Stimulated activated naive CD4-positive, alpha-beta T cell treated with Interleukin-2 at 50 U/mL for 16 hours (primary cell): Measurements from ENCODE around the gene BTNL3.
"Not testable (repeated sequence)": the region's sequence is repeated elsewhere in the genome, so short reads cannot be mapped to it uniquely, and the experiment has no call there.

ENCODE experiments used
- DNase-seq: peaks from one replicate; lab custom pipeline; 2025; lab: John Stamatoyannopoulos, UW

The BTNL3 gene, protein sequence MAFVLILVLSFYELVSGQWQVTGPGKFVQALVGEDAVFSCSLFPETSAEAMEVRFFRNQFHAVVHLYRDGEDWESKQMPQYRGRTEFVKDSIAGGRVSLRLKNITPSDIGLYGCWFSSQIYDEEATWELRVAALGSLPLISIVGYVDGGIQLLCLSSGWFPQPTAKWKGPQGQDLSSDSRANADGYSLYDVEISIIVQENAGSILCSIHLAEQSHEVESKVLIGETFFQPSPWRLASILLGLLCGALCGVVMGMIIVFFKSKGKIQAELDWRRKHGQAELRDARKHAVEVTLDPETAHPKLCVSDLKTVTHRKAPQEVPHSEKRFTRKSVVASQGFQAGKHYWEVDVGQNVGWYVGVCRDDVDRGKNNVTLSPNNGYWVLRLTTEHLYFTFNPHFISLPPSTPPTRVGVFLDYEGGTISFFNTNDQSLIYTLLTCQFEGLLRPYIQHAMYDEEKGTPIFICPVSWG

DNA sequence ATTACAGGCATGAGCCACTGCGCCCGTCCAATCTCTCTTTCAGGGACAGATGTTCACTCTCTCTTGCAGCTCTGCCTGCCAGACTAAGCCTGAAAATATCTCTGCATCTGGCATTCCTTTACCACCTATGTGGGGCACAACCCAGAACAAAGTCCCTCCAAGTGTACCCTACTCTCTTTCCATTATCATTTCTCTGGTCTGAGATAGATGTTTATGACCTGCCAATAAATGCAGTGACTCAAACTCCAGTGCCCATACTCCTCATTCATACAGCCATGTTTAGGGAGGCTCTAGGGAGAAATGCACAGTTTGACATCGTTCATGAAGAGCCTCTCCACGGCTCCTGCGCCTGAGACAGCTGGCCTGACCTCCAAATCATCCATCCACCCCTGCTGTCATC is at the start of gene BTNL3:
TSS of gene BTNL3 (plus strand) at position 255 of the 400 bp plus-strand sequence. CDS start 183 bp downstream, outside the sequence.
- no peak for DNase-seq

DNA sequence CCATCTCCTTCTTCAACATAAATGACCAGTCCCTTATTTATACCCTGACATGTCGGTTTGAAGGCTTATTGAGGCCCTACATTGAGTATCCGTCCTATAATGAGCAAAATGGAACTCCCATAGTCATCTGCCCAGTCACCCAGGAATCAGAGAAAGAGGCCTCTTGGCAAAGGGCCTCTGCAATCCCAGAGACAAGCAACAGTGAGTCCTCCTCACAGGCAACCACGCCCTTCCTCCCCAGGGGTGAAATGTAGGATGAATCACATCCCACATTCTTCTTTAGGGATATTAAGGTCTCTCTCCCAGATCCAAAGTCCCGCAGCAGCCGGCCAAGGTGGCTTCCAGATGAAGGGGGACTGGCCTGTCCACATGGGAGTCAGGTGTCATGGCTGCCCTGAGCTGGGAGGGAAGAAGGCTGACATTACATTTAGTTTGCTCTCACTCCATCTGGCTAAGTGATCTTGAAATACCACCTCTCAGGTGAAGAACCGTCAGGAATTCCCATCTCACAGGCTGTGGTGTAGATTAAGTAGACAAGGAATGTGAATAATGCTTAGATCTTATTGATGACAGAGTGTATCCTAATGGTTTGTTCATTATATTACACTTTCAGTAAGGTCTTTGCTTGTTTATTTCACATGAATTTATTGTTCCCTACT is 38.2 kb upstream of the BTNL3 start:
- no peak for DNase-seq

DNA sequence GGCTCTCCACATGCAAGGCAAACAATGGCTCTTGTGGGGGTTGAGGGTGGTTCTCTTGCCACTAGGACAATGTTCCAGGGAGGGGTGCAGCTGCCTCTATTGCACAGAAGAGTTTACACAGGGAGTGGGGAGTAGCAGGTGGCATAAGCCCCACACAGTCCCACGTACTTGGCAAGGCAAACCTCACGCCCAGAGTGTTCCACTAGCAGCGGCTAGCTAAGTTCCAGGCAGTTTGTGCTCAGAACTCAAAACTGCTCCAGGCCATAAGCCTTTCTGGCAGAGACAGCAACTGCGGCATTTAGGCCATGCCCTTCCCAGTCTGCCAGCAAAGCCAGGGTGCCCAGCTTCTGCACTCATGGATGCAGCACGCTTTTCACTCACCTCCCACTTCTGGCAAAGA is 29.0 kb upstream of the BTNL3 start:
- DNase-seq = no peak

DNA sequence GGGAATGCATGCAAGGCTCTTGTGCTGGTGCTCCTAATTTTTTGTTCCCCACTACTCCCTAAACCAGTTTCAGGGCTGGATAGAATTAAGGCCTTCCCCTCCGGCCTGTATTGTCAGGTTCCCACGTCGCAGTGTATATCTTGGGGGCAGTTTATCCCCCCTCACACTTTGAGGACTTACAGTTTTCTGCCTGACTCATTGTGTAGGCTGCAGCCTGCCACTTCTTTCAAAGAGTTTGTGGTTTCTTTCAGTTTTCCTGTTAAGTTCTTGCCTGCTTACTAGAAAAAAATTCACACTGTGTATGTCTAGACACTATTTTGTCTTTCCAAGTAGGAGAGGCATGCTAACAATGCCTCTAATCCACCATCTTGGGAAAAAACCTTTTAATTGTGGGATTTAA is 28.4 kb upstream of the BTNL3 start:
- no peak for DNase-seq

GRCh38 chr5:180969406-180969805 is 19.2 kb upstream of the BTNL3 start:
- DNase-seq = no peak

GRCh38 chr5:180970336-180970735 is 18.3 kb upstream of the BTNL3 start:
- no peak for DNase-seq

- no peak for DNase-seq
Observed at GRCh38 chr5:180970875-180971274, 17.8 kb upstream of the BTNL3 start.

DNA sequence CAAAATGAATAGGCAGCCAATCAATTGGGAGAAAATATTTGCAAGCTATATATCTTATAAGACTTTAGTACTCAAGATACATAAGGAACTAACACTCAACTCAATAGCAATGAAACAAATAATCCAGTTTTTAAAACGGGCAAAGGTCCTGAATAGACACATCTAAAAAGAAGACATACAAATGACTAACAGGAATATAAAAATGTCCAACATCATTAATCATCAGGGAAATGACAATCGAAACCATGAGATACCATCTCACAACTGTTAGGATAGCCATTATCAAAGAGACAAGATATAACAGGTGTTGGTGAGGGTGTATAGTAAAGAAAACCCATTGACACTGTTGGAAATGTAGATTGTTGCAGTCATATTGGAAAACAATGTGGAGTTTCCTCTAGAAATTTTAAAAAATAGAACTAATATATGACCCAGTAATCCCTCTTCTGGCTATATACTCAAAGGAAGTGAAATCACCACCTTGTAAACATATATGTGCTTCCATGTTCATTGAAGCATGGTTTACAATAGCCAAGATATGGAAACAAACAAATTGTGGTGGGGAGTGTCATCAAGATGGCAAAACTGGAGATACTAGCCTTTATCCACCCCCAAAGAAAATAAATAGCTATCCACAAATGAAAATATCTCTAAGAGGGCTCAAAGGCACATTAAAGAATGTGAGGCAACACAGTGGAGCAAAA is 13.9 kb upstream of the BTNL3 start:
- no peak for DNase-seq

- DNase-seq = no peak
Observed at GRCh38 chr5:180975338-180975737, 13.3 kb upstream of the BTNL3 start.

DNA sequence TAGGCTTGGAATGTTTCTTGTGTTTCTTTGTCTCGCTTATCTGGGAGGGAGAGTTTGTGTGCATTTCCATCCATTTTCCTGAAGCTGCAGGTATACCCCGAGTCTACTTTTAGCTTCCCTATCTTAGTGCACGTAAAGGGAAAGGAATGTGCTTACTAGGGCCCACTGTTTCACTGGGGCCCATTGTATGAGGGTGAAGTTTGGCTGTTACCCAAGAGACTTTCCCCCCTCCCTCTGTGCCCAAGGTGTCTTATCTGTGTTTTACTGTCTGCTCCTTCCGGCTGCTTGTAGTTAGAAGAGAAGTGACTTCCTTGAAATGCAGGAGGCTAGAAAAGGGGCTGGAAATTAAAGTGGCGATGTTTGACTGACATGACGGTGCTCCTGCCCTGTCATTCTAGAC is 12.1 kb upstream of the BTNL3 start:
- DNase-seq = no peak

GRCh38 chr5:180977852-180978251 is 10.8 kb upstream of the BTNL3 start:
- DNase-seq = no peak

- DNase-seq = no peak
Observed at GRCh38 chr5:180982008-180982741, 6.5 kb upstream of the BTNL3 start.

- no peak for DNase-seq
Observed at GRCh38 chr5:180988016-180988415, 630 bp upstream of the BTNL3 start.

GRCh38 chr5:180990086-180990881 is 1.6 kb downstream of the BTNL3 start:
- DNase-seq = no peak

DNA sequence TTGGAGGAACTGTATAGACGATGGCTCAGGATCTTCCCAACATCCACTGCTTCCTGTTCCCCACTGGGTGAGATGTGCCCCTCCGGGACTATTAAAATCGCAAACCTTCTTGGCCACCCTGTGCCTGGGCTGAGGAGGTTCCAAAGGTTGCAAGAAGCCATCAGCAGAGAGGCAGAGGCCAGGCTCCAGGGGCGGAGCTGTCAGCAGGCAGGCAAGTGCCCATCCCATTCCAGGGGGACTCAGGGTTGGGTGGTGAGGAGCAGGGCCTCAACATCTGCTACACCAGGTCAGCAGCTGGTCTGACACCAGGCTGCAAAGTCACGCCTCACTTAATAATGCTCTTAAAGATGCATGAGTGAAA is 2.2 kb downstream of the BTNL3 start:
- DNase-seq = no peak

DNA sequence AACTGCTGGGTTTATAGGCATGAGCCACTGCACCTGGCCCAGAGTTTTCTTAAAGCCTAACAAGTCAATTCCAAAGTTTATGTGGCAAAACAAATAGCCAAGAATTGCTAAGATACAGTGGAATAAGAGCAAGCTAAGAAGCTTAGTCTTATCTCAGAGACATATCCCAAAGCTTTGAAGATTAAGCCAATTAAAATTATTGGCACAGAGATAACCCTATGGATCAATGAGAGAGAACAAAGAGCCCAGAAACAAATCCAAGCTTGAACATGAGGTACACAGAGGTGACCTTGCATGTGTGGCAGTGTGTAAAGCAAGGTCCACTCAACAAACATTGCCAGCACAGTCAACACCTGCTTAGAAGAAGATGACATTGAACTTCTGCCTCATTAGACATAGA is 13.3 kb downstream of the BTNL3 start:
- no peak for DNase-seq

DNA sequence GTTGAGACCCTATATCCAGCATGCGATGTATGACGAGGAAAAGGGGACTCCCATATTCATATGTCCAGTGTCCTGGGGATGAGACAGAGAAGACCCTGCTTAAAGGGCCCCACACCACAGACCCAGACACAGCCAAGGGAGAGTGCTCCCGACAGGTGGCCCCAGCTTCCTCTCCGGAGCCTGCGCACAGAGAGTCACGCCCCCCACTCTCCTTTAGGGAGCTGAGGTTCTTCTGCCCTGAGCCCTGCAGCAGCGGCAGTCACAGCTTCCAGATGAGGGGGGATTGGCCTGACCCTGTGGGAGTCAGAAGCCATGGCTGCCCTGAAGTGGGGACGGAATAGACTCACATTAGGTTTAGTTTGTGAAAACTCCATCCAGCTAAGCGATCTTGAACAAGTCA is 17.1 kb downstream of the BTNL3 start:
- no peak for DNase-seq

DNA sequence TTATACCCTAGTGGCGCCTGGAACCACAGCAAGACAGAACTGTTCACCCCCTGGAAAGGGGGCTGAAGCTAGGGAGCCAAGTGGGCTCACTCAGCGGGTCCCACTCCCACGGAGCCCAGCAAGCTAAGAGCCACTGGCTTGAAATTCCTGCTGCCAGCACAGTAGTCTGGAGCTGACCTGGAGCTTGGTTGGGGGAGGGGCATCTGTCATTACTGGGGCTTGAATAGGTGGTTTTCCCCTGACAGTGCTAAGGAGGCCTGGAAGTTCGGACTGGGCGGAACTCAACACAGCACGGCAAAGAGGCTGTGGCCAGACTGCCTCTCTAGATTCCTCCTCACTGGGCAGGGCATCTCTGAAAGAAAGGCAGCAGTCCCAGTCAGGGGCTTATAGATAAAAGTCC is 19.5 kb downstream of the BTNL3 start:
- DNase-seq = no peak

DNA sequence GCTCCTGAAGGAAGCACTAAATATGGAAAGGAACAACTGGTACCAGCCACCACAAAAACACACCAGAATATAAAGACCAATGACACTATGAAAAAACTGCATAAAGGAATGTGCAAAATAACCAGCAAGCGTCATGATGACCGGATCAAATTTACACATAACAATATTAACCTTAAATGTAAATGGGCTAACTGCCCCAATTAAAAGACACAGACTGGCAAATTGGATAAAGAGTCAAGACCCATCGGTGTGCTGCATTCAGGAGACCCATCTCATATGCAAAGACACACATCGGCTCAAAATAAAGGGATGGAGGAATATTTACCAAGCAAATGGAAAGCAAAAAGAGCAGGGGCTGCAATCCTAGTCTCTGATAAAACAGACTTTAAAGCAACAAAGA is 21.4 kb downstream of the BTNL3 start:
- not testable (repeated sequence) for DNase-seq

GRCh38 chr5:181014654-181015053 is 26.0 kb downstream of the BTNL3 start:
- not testable (repeated sequence) for DNase-seq

GRCh38 chr5:181017448-181017847 is 28.8 kb downstream of the BTNL3 start:
- not testable (repeated sequence) for DNase-seq
